Activated CD4-positive, alpha-beta T cell treated with anti-CD3 and anti-CD28 coated beads, Interleukin-10, Interleukin-2, amounts not matched to agents 100 ng/mL and 50 ng/mL, durations not matched to agents 16 hours and 8 hours (primary cell): ENCODE data around the gene PRPH.
A peak's percentile ranks its signal among the peaks of the same experiment; 100 is the strongest.
"Not testable (repeated sequence)": the region's sequence is repeated elsewhere in the genome, so short reads cannot be mapped to it uniquely, and the experiment has no call there.

Experiments used
- DNase-seq: peaks from one replicate; pipeline ENCODE4 v3.0.0-alpha.2; 2020

The PRPH gene

DNA sequence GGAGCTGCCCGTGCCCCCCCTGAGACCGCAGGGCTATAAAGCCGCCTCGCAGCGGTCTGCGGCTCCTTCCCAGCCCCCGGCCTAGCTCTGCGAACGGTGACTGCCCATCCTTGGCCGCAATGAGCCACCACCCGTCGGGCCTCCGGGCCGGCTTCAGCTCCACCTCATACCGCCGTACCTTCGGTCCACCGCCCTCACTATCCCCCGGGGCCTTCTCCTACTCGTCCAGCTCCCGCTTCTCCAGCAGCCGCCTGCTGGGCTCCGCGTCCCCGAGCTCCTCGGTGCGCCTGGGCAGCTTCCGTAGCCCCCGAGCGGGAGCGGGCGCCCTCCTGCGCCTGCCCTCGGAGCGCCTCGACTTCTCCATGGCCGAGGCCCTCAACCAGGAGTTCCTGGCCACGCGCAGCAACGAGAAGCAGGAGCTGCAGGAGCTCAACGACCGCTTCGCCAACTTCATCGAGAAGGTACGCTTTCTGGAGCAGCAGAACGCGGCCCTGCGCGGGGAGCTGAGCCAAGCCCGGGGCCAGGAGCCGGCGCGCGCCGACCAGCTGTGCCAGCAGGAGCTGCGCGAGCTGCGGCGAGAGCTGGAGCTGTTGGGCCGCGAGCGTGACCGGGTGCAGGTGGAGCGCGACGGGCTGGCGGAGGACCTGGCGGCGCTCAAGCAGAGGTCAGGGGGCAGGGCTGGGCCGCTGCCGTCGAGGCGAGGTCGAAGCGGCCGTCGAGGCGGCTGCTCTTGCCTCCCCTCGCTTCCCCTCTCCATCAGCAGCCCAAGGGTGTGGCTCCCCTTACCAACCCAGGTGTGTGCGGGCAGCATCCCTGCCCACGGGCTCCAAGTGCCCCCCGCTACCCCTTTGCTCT lies at the start of gene PRPH:
TSS of gene PRPH (plus strand) at position 66 of the 855 bp plus-strand sequence. CDS start at position 120, 54 bp downstream.
- DNase-seq: no peak

- no peak for DNase-seq
Observed at GRCh38 chr12:49251357-49251756, 43.6 kb upstream of the PRPH start.

- no peak for DNase-seq
Observed at GRCh38 chr12:49253033-49253623, 41.8 kb upstream of the PRPH start.

DNA sequence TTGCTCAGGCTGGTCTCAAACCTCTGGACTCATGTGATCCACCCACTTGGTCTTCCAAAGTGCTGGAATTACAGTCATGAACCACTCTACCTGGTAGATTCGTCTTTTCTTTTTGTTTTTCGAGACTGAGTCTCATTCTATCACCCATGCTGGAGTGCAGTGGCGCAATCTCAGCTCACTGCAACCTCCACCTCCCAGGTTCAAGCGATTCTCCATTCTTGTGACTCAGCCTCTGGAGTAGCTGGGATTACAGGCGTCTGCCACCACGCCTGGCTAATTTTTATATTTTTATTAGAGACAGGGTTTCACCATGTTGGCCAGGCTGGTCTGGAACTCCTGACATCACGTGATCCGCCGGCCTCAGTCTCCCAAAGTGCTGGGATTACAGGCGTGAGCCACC lies 39.5 kb upstream of the PRPH start:
- DNase-seq: not testable (repeated sequence)

GRCh38 chr12:49255857-49256637 lies 38.9 kb upstream of the PRPH start:
- no peak for DNase-seq

GRCh38 chr12:49257508-49258184 lies 37.3 kb upstream of the PRPH start:
- DNase-seq: not testable (repeated sequence)

GRCh38 chr12:49259452-49259851 lies 35.5 kb upstream of the PRPH start:
- DNase-seq: no peak

DNA sequence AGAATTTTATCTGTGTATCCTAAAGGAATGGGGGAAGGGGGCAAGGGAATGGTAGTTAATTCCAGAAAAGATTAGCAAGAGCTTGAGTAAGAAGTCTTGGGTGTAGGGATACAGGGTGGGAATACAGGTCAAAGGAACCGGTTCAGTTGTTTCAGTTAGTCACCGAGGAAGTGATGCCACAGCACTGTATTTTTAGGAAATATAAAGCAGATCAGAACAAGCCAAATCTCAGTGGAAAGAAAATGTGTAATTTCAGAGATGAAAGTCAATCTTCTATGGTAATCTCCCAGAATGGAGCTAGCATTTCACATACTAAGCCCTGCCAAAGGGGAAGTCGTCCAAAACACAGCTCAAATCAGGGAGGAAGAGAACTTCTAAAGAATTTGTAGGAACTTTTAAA lies 34.8 kb upstream of the PRPH start:
- no peak for DNase-seq

DNA sequence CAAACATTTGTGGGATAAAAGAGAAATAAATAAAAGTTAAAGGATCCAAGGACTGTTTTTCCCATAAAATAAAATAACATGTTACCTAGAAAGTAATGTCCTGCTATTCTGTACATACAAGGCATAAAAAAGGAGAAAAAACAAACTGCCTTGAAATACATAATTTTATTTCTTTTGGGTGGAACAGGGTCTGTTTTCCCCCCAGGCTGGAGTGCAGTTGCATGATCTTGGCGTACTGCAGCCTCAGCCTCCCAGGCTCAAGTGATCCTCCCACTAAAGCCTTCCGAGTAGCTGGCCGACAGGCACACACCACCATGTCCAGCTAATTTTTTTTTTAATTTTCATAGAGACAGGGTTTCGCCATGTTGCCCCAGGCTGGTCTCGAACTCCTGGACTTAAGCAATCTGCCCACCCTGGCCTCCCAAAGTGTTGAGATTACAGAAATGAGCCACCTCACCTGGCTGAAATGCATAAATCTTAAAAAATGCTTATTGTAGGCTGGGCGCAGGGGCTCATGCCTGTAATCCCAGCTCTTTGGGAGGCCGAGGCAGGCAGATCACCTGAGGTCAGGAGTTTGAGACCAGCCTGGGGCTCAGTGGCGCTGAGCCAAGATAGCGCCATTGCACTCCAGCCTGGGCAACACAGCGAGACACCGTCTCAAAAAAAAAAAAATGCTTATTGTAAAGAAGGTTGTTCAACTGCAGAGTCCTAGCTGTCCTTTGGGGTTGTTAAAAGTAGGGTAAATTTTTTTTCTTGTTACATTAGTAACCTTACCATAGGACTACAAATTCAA lies 34.2 kb upstream of the PRPH start:
- DNase-seq: no peak

DNA sequence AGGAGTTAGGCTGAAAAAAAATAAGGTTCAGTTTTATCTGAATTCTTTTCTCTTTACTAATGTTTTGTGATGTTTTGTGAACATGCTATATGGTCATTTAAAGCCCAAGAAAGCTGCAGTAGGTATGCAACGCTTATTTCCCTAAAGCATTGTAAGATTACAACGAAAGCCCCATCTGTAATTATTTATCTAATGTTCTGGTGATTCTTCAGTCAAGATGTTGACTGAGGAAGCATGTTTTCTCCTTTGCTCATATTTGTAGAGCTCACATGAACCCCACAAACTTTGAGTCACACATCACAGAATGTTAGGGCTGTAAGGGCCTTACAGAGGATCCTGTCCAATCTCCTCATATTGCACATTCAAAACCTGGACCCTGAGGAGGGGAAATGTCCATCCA lies 33.2 kb upstream of the PRPH start:
- no peak for DNase-seq

DNA sequence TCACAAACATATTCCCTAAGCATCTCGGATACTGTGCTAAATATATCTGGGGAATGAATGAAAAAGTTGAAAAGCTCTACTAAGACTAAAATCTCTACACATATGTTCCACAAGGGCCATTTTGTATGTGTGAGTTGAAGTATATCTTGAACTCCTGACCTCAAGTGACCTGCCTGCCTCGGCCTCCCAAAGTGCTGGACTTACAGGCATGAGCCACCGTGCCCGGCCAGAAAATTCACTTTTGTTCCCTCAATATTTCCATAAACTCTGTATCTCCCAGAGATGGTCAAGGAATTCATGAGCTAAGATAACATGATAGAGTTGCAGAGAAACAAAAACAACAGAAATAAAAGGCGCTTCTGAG lies 31.6 kb upstream of the PRPH start:
- no peak for DNase-seq

DNA sequence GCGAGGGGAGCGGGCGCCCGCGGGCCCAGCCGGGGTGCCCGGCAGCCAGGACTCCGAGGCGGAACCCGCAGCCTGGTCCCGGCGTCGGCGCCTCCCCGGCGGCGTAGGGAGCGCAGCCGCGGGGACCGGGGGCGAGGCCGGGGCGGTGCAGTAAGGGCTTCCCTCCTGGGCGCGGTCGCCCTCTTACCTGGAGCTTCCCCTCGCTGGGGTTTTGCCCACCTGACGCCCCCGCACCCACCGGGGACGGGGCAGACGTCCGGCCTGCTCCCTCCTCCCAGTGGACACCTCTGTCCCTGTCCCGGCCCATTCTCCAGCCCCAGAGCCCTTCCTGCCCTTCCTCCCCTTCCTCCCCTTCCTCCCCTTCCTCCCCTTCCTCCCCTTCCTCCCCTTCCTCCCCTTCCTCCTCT lies 30.5 kb upstream of the PRPH start:
- no peak for DNase-seq

- DNase-seq: peak; percentile 98
Observed at GRCh38 chr12:49264873-49265792, 29.8 kb upstream of the PRPH start, which contains the start of gene TUBA1C. TSS of gene TUBA1C (plus strand) at chr12:49265082. CDS start at chr12:49265182, 100 bp downstream.

- not testable (repeated sequence) for DNase-seq
Observed at GRCh38 chr12:49269191-49269590, 25.8 kb upstream of the PRPH start.

DNA sequence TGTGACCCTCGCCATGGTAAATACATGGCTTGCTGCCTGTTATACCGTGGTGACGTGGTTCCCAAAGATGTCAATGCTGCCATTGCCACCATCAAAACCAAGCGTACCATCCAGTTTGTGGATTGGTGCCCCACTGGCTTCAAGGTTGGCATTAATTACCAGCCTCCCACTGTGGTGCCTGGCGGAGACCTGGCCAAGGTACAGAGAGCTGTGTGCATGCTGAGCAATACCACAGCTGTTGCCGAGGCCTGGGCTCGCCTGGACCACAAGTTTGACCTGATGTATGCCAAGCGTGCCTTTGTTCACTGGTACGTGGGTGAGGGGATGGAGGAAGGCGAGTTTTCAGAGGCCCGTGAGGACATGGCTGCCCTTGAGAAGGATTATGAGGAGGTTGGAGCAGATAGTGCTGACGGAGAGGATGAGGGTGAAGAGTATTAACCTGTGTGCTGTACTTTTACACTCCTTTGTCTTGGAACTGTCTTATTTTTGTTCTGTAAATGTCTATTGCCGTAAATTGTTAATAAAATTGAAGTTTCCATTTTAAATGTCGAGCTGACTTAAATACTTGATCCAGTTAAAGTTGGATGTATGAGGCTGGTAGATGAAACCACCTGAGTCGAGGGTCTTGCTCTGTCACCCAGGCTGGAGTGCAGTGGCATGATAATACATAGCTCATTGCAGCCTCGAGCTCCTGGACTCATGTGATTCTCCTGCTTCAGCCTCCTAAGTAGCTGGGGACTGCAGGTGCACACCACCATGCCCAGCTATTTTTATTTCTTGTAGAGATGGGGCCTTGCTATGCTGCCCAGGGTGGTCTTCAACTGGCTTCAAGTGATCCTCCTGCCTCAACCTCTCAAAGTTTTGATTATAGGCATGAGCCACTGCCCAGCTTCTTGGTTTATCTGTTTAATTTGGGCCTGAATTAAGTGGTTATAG lies 21.9 kb upstream of the PRPH start:
- DNase-seq: no peak

GRCh38 chr12:49273726-49274395 lies 21.1 kb upstream of the PRPH start:
- DNase-seq: no peak

DNA sequence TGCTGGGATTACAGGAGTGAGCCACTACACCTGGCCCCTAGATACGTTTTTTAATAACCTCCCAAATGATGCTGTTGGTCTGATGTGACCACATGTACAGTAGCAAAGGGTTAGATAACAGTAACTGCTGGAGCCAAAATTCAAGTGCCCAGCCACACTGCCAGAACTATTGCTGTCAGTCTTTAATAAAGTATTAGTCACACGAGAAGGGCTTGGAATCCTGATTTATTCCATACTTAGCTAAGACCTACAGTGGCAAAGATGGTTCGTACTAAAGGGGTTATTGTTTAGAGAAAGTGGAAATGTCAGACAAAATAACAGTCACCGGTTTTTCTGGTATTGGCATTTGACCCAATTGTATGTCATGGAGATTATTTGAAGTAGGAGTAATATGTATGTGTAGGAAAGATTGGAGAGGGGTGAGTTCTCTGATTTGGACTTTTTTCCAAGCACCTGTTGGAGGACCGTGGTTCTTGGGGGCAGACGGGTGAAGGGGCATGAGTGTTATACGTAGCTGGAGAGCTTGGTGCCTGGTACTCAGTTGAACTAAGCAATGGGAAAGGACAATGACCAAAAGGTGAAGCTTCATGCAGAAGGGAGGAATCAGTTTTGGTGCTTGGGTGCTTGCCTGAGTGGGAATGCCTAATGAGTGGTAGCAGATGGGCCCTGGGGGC lies 20.4 kb upstream of the PRPH start:
- no peak for DNase-seq
